GM21528 (cell line): ENCODE results near the gene BCAT1.

Experiments used
- ATAC-seq: cut with Tn5 transposase; IDR thresholded peaks from one replicate; pipeline ENCODE4 v1.9.1; 2021; ENCODE audit warnings: mild to moderate bottlenecking, moderate library complexity; ENCODE audit not compliant: unreplicated experiment, low FRiP score

Gene BCAT1

GRCh38 chr12:24948757-24949722 lies at the start of gene BCAT1:
Gene BCAT1 (minus strand): TSS chr12:24949101. CDS start chr12:24948932, 169 bp downstream.
- peak; percentile 51 for ATAC-seq

- peak; percentile 81 for ATAC-seq
Observed at GRCh38 chr12:24997970-24998582, 49.2 kb upstream of the BCAT1 start.

GRCh38 chr12:24997496-24997895 lies 48.6 kb upstream of the BCAT1 start:
- peak; percentile 17 for ATAC-seq

GRCh38 chr12:24996820-24997219 lies 47.9 kb upstream of the BCAT1 start:
- no peak for ATAC-seq

- ATAC-seq = no peak
Observed at GRCh38 chr12:24996102-24996797, 47.3 kb upstream of the BCAT1 start.

DNA sequence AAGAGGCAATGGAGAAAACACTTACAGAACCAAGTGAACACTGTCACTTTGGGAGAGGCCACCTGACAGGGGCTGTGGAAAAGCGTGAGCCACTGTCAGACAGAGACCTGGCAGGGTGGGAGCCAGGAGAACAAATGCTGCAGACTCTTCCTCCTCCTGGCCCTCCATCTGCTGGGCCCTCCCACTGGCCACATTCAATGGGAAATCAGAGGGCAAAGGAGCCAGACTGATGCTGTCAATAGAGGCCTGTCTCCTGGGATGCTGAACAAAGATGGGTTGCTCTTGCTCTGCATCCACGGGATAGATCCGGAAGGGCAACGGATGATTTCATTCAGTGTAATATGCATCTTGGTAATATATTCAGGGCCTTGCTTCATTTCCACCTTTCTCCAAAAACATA lies 44.9 kb upstream of the BCAT1 start:
- no peak for ATAC-seq

- ATAC-seq = no peak
Observed at GRCh38 chr12:24991209-24992049, 42.5 kb upstream of the BCAT1 start.

DNA sequence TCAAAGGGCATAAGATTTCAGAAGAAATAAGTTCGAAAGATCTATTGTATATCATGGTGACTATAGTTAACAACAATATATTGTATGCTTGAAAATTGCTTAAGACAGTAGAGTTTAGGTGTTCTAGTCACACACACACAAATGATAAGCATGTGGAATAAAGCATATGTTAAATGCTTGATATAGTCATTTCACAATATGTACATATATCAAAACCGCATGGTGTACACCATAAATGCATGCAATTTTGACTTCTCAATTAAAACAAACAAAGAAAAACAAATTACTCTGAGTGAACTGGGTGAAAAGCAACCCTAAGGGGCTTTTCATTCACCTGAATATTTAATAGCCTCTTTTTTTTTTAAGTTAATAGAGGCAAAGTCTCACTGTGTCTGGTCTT lies 40.3 kb upstream of the BCAT1 start:
- no peak for ATAC-seq

DNA sequence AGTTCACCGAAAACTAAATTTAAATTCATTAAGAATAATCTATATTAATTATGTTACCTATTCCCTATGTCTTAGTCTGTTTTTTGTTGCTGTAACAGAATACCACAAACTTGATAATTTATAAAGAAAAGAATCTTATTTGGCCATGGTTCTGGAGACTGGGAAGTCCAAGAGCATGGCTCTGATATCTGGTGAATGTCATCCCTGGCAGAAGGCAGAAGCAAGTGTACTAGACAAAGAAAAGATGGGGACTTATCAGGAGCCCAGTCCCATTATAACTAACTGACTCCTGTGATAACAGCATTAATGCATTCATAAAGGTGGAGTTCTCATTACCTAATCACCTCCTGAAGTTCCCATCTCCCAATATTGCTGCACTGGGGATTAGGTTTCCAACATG lies 33.3 kb upstream of the BCAT1 start:
- ATAC-seq = no peak

- no peak for ATAC-seq
Observed at GRCh38 chr12:24979976-24980730, 31.3 kb upstream of the BCAT1 start.

DNA sequence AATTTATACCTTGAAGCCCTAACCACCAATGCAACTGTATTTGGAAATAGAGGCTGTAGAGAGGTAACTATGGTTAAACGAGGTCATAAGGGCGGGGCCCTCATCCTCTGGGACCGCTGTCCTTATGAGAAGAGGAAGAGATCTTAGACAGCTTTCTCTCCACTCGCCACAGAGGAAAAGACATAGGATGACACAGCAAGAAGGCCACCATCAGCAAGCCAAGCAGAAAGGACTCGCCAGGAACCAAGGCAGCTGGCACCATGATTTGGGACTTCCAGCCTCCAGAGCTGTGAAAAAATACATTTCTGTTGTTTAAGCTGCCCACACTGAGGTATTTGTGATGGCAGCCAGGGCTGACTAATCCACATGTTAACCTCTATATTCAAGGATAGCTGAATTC lies 30.4 kb upstream of the BCAT1 start:
- no peak for ATAC-seq

- no peak for ATAC-seq
Observed at GRCh38 chr12:24977711-24978110, 28.8 kb upstream of the BCAT1 start.

DNA sequence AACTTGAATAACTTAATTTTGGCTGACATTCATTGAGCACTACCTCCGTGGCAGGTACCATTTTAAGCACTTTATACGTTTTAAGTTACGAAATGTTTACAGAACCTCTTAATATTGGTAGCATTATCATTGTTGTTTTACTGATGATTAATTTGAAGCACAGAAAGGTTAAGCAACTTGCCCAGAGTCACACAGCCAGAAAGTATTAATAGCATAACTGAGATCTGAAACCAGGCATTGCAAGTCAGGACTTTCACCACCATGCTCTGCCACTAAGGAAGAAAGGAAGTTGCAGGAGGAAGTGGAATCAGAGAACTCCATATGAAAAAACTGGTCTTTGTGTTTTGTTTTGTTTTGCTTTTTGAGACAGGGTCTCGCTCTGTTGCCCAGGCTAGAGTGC lies 28.2 kb upstream of the BCAT1 start:
- ATAC-seq = no peak

DNA sequence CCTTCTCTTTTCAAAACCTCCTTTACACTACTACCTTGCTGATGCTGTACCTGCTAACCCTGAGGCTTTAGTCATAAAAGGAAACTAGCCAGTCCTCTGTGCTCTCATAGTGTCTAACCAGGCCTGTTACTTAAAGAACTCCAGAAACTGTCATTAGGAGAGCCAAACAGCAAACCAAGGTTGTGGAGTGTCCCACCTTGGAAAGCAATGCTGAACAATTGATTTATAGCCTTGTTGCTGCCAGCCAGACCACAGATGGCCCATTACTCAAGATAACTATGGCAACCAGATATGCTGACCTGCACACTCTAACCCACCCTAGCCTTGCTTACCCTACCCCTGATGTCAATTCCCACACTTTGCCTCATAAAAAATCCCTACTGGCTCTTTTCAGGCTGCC lies 26.5 kb upstream of the BCAT1 start:
- ATAC-seq = no peak

DNA sequence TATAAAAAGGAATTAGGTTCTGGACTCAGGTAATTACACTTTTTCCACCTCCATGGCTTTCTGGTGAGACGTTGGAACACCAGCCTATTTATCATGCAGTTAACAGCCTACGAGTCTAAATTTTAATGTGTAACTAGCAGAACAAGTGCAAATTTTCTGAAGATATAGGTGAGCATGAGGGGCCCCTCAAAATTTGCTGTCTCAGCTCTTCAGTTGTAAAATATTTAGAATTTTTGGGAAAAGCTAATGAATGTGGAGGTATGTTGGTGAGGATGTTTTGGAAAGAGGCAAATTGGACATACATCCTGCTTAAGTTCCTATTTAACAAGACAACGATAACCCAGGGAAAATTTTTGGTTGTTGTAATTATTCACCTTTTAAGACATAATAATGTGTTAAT lies 25.3 kb upstream of the BCAT1 start:
- ATAC-seq = no peak

- ATAC-seq = no peak
Observed at GRCh38 chr12:24972078-24972477, 23.2 kb upstream of the BCAT1 start.

DNA sequence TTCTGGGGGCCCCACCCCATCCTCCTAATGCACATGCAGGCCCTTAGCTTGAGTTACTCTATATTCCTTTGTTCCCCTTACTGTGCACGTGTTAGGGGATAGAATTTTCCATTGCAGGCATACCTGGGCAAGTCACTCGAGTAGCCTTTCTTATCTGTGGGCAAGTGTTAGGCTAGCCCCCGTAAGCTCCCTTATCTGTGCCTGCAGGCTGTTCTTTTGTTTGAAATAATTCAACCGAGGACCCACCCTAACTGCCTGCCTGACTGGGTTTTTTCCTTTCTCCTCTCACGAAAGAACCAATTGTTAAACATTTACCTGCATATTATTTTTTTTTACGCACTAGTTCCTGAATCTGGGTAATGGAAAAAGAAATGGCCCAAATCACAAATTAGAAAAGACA lies 21.3 kb upstream of the BCAT1 start:
- ATAC-seq = no peak

DNA sequence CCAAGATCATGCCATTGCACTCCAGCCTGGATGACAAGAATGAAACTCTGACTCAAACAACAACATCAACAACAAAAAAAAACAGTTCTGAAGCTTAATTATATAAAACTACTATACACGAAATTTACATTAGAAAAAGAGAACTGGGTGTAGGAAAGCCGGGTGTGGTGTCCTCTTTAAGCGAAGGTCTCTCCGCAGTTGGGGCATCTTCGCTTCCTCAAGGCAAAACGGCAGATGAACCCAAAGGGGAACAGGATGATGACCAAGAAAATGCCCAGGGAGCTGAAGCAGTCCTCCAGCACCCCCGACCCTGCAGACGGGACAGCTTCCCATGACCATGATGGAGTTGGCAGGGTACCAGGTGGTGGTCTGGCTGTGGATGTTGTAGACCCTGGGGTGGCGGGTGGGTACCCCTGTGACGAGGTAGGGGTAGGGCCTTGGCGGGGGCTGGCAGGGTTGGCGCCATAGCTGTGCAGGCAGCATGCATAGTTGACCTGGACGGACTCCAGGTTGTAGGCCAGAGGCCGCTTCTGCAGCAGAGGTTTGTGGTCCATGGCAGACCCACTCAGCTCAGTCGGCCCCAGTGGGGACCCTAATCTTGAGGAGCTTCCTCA lies 18.2 kb upstream of the BCAT1 start:
- ATAC-seq = no peak

- ATAC-seq = no peak
Observed at GRCh38 chr12:24964342-24964741, 15.4 kb upstream of the BCAT1 start.
